ENCODE measurements around the gene EDN1.

Gene EDN1

DNA sequence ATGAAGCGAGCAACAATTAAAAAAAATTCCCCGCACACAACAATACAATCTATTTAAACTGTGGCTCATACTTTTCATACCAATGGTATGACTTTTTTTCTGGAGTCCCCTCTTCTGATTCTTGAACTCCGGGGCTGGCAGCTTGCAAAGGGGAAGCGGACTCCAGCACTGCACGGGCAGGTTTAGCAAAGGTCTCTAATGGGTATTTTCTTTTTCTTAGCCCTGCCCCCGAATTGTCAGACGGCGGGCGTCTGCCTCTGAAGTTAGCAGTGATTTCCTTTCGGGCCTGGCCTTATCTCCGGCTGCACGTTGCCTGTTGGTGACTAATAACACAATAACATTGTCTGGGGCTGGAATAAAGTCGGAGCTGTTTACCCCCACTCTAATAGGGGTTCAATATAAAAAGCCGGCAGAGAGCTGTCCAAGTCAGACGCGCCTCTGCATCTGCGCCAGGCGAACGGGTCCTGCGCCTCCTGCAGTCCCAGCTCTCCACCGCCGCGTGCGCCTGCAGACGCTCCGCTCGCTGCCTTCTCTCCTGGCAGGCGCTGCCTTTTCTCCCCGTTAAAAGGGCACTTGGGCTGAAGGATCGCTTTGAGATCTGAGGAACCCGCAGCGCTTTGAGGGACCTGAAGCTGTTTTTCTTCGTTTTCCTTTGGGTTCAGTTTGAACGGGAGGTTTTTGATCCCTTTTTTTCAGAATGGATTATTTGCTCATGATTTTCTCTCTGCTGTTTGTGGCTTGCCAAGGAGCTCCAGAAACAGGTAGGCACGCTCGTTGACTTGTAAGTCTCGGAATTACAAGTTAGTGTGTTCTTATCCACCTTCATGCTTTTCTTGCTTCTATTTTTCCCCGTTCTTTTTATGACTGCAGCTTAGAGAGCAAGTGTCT lies at the start of gene EDN1:
Gene EDN1, plus strand, starts transcription at position 429 of the 888 bp plus-strand sequence. Its CDS starts 269 bp downstream, at position 698.
- peak; percentile 64 to 68 for DNase-seq
- Mint-ChIP-seq H3K27me3 (peaks cover 51% of the 10 kb centered on the region), H3K9me3 (no peaks in the 10 kb centered on the region), H3K4me1 (peaks cover 20% of the 10 kb centered on the region), H3K4me3 (peak within 1 kb of the TSS; percentile 84 to 89), H3K27ac (peak within 1 kb of the TSS in 1 of 2 donors; percentile 65)
- peak; percentile 93 for ATAC-seq

DNA sequence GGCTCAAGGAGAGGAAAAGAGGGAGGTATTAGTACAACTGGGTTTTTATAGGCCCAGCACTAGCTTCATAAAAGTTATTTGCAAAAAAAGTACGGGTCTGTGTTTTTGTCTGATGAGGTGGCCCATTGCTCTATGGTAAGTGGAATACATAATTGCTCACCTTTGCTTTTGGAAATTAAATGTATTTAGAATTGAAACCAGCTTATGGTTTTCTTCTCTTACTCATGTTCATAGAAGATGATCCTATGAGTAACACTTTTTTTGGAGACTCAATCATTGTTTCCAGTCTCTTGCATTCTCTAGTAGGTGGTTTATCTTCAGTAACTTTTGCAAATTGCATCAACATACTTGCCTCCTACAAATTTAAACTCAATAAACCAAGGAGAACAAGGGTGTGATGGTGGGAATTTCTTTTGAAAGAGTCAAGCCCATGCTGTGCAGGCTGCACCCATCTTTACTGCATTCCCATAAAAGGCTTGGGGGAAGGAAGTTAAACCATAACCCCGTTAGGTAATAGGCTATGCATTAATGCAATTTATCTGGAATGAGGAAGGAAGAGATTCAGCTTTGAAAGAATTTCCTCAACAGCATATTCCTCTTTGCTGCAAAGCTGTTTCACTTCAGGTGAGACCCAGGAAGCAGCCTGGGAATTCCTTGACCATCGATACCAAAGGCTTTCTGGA lies 48.5 kb upstream of the EDN1 start:
- no peaks in the 10 kb centered on the region for H3K27me3 Mint-ChIP-seq
- DNase-seq (no peak), ATAC-seq (peak; percentile 91)
- no peak overlapping the region for H3K4me3 Mint-ChIP-seq
- no peaks in the 10 kb centered on the region for H3K9me3 Mint-ChIP-seq
- H3K4me1 Mint-ChIP-seq = peaks cover 34% of the 10 kb centered on the region
- H3K27ac Mint-ChIP-seq = no peak overlapping the region

DNA sequence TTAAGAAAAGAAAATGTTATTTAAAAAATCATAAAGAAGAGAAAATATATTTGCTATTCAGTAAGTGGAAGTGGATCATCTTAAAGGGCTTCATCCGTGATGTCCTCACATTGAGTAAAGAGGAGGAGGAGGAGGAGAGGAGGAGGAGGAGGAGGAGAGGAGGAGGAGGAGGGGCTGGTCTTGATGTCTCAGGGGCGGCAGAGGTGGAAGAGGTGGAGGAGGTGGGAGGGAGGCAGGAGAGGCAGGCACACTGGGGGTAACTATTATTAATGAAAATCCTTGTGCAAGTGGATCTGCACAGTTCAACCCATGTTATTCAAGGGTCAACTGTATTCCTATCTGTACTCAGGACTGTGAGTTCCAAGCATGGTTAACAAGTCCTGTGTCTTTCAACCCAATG lies 47.0 kb upstream of the EDN1 start:
- ATAC-seq (no peak), DNase-seq (no peak)
- Mint-ChIP-seq H3K9me3 (no peaks in the 10 kb centered on the region), H3K27ac (no peak overlapping the region), H3K4me3 (no peak overlapping the region), H3K27me3 (no peaks in the 10 kb centered on the region), H3K4me1 (peaks cover 29% of the 10 kb centered on the region)

DNA sequence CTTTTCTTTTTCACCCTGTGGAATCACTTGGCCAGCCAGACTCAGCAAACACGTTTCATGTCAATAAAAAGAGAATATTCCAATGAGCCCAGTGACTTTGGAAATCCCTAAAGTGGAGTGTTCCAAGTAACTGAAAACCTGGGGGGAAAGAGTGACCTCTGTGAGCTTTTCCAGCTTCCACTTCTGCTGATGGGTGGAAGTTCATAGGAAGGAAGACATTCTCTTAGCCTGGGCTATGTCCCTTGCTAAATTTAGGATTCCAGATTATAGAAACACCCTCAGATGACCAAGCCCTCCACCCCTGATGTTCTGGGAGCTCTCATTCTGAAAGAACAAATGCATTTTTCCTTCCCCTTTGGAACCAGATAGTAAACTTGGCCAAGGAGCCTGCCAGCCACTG lies 44.8 kb upstream of the EDN1 start:
- Mint-ChIP-seq H3K4me3 (no peak overlapping the region), H3K27ac (no peak overlapping the region), H3K4me1 (peaks cover 20% of the 10 kb centered on the region), H3K27me3 (no peaks in the 10 kb centered on the region), H3K9me3 (no peaks in the 10 kb centered on the region)
- DNase-seq (no peak), ATAC-seq (no peak)

DNA sequence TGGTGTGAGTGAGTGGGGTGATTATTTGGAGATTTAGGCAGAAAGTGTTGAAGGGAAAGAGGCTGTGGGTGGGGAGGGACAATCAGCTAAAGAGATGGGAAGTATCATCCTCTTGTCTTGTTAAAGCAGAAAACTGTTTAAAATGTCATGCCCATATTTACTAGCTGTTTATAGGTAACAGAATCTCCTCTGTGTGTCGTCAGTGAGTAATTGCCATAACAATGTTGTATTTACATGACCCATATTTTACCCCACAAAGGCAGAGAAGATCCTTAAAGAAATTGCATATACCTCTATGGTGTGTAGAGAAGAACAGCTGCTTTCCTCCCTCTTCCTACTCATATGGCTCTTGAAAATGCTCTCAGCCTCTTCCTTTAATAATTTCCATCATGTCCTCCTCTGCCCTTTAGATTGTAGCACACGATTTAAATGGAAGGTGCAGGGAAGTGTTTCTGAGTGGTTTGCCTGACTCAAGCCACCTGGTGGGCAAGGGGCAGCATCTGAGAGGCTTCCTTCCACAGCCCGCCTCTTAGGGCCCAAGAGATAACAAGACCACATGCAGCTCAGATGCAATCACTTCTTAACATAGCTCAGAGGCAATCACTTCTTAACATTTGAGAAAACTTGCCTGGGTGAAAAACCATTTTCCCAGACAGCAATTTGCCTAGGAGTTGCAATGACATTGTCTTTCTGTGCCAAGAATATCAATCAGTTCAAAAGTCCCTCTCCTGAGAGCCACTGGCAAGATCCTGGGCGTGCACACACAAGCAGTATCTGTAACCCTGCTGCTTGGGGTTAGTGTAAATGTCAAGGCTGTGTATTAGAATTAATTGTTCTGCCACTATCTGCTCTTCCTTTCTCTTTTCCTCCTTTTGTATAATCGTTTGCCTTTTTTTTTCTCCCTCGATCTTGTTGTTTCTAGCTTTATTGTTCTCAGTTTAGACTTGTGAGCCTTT lies 44.1 kb upstream of the EDN1 start:
- H3K27ac Mint-ChIP-seq = no peak overlapping the region
- ATAC-seq = no peak
- H3K9me3 Mint-ChIP-seq = no peaks in the 10 kb centered on the region
- H3K4me1 Mint-ChIP-seq = peaks cover 14% of the 10 kb centered on the region
- H3K4me3 Mint-ChIP-seq = no peak overlapping the region
- H3K27me3 Mint-ChIP-seq = no peaks in the 10 kb centered on the region
- DNase-seq = no peak

DNA sequence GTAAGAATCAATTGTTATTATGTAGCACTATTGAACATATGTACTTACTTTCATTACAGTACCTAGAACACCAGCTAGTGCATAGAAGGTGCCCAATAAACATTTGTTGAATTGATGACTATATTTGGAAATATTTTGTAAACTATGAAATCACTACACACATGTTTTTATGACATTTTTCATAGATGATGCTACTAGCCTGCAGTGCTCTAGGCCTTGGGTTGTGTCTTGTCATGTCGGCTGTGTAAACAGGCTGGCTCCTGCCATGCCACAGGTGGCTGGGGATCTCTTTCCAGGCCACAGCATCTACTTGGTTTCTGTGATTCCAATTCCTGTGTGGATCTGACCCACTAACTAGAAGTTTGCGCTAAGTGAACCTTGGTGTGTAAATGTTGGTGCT lies 43.3 kb upstream of the EDN1 start:
- H3K4me1 Mint-ChIP-seq = peaks cover 5% of the 10 kb centered on the region
- no peak for ATAC-seq
- H3K9me3 Mint-ChIP-seq = no peaks in the 10 kb centered on the region
- no peak for DNase-seq
- H3K27me3 Mint-ChIP-seq = no peaks in the 10 kb centered on the region
- no peak overlapping the region for H3K27ac Mint-ChIP-seq
- H3K4me3 Mint-ChIP-seq = no peak overlapping the region

DNA sequence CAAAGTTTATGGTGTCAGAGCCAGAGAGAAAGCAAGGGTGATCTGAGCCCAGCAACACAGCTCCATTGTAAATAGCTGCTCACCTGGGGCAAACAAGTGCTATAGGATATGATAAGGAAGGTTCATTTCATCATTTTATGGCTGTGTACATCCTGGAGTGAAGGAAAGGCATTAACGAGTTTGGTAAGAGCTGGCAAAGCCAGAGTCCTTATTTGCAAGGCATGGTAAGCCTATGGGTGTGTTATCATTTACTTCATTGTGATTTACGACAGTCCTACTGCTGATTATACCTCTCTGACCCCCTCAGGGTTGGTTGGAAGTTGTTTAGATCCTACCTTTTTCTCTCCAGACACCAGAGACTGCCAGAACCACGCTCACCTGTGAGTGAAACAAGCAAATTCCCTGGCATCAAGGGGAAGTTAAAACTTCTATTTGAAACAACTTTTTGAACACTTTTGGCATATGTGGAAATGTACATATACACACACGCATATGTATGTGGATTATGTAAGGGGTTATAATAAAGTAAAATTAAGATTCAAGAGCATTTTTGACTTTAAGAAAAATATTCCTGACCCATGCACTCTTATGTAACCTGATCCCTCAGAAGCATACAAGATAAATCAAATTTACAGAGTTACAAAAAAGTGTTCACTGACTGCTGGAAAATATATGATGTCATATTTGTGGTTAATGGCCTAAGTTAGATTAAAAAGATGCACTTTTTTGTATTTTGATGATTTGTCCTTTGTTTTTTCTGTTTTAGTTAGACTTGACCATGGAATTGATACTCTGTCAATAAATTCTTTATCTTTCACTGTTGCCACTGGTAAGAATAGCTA lies 40.4 kb upstream of the EDN1 start:
- Mint-ChIP-seq H3K27ac (no peak overlapping the region), H3K4me1 (no peaks in the 10 kb centered on the region), H3K4me3 (no peak overlapping the region), H3K27me3 (peaks cover 13% of the 10 kb centered on the region), H3K9me3 (no peaks in the 10 kb centered on the region)
- DNase-seq (no peak), ATAC-seq (no peak)

DNA sequence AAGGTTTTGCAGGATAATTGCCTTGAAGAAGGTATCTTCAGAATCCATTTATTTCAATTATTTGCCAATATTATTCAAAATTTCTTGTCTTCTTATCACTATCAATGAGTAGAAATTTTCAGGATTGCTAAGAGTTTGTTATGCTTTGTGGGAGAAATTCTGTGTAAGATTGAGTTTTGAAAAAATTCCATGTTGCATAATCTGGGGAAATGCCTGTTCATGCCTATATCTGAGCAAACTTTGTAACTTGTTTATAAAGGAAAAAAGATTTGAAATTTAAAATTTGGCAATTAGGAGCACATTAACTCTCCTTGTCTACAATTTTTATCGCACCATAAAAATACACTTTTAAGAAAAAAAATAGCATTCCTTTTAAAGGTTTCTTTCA lies 39.8 kb upstream of the EDN1 start:
- Mint-ChIP-seq H3K27me3 (peaks cover 13% of the 10 kb centered on the region), H3K4me1 (no peaks in the 10 kb centered on the region), H3K4me3 (no peak overlapping the region), H3K27ac (no peak overlapping the region), H3K9me3 (no peaks in the 10 kb centered on the region)
- DNase-seq (no peak), ATAC-seq (no peak)

DNA sequence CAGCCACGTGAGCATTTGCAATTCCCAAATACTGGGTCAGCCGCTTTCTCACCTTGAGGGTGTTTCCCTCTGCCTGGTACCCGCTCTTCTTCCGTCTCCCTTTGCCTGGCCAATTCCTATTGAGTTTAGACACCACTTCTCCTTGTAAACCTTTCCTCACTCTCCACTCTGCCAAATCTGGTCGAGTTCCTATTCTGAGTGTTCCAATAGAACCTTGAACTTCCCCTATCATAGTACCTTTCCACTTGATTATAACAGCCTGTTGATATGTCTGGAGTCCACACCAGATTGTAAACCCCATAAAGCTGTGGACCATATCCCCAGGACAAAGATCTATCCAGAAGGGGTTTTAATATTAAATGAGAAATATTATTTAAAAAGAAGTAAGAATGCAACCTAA lies 36.0 kb upstream of the EDN1 start:
- Mint-ChIP-seq H3K9me3 (no peaks in the 10 kb centered on the region), H3K4me3 (no peak overlapping the region), H3K27me3 (peaks cover 13% of the 10 kb centered on the region), H3K27ac (no peak overlapping the region), H3K4me1 (no peaks in the 10 kb centered on the region)
- DNase-seq (no peak), ATAC-seq (no peak)

DNA sequence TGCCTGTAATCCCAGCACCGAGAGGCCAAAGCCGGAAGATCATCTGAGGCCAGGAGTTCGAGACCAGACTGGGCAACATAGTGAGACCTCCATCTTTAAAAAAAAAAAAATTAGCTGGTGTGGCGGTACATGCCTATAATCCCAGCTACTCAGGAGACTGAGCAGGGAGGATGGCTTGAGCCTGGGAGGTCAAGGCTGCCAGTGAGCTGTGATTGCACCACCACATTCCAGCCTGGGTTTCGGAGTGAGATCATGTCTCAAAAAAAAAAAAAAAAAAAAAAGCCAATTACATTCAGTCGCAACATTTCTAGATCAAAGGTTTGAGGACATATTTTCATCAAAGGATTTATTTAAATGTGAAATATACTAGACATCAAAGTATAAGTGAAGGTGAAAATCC lies 32.0 kb upstream of the EDN1 start:
- Mint-ChIP-seq H3K27ac (no peak overlapping the region), H3K27me3 (peaks cover 13% of the 10 kb centered on the region), H3K9me3 (no peaks in the 10 kb centered on the region), H3K4me1 (no peaks in the 10 kb centered on the region), H3K4me3 (no peak overlapping the region)
- ATAC-seq (no peak), DNase-seq (no peak)

DNA sequence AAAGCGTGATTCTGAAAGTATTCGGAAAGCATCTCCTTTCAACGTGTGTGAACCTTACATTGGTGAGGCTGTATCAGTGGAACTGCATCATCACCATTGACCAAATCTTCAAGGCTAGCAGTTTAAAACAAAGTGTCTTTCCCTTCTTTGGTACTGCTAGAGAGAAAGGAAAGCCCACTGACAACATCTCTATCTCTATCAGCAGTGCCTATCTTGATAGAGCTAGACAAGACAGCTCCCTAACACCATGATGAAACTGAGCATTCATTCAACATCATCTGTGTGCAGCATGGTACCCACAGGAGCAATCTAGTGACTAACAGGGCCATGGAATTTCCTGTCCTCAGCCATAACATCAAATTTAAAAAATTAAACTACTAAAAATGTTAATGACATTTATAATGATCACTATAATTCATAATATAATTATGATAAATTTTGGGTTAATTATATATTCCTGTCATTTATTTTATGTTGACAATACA lies 31.5 kb upstream of the EDN1 start:
- Mint-ChIP-seq H3K9me3 (no peaks in the 10 kb centered on the region), H3K4me1 (no peaks in the 10 kb centered on the region), H3K27ac (no peak overlapping the region), H3K4me3 (no peak overlapping the region), H3K27me3 (peaks cover 9% of the 10 kb centered on the region)
- no peak for DNase-seq
- no peak for ATAC-seq

DNA sequence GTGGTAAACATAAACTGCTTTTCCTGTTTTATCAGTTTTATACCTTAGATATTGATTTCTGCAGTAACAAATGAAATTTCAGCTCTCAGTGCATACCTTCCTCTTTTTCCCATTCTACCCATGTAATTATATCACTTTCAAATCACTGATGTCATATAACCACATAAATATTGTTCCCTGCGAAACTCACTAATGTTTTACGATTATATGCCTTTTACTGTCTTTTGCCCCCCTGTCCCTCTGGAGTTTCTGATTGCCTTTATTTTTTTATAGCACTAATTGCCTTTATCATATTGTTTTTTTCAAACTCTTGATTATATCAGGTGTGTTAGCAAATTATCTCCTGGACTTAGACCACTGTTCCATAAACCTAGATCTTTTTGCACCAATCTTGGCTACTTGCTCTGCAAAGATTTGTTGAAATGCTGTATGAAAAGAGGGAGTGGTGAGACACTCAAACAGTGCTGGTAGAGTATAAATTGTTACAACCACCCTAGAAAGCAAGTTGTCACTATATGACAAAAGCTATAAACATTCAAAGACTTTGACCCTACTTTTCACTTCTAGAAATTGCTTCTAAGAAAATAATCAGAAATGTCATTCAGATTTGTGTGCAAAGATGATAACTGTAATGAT lies 29.6 kb upstream of the EDN1 start:
- H3K27ac Mint-ChIP-seq = no peak overlapping the region
- DNase-seq = no peak
- ATAC-seq = no peak
- H3K4me3 Mint-ChIP-seq = no peak overlapping the region
- no peaks in the 10 kb centered on the region for H3K9me3 Mint-ChIP-seq
- no peaks in the 10 kb centered on the region for H3K27me3 Mint-ChIP-seq
- no peaks in the 10 kb centered on the region for H3K4me1 Mint-ChIP-seq

DNA sequence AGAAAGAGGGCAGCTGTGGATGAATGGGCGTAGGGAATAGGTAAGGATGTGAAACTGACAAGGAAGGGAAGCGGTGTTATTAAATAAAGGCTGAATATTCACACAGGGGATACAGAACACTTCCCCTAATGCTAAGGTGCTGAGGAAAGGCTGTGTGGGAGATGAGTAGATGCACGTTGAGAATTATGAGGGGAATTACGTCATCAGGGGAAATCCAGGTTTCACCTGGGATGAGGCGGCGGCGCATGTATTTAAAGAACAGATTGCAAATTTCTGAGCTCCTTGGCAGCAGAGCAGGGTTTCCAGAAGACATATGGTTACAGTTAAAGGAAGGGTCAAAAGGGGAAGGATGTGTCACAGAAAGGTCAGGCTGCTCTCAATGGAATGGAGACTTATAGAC lies 28.7 kb upstream of the EDN1 start:
- Mint-ChIP-seq H3K27ac (no peak overlapping the region), H3K4me3 (no peak overlapping the region), H3K9me3 (no peaks in the 10 kb centered on the region), H3K4me1 (peaks cover 9% of the 10 kb centered on the region), H3K27me3 (no peaks in the 10 kb centered on the region)
- DNase-seq (no peak), ATAC-seq (no peak)

DNA sequence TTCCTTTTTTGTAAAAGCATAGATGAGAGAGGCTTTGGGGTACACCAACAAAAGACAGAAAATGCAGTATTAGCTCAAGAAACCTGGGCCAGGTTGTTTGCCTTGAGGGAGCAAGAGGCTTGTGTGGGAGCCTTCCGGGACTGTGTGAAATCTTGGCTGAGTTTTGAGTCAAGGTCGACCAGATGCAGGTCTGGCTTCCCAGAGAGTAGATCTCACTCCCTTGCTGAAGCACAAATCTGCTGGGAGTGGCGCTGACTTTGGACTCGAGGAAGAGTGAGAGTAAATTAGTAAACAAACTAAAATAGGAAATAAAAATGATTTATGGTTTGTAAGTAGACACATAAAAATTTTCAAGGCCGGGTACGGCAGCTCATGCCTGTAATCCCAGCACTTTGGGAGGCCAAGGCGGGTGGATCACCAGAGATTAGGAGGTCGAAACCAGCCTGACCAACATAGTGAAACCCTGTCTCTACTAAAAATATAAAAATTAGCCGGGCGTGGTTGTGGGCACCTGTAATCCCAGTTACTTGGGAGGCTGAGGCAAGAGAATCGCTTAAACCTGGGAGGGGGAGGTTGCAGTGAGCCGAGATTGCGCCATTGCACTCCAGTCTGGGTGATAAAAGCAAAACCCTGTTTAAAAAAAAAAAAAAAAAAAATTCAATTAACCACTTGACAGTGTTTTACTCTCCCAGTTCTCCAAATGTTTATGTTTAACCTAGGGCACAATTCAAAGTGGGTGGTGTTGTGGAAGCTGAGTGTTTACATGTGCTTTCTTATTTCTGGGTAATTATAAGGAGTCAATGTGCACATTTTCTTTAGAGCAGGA lies 27.7 kb upstream of the EDN1 start:
- H3K9me3 Mint-ChIP-seq = no peaks in the 10 kb centered on the region
- ATAC-seq = no peak
- H3K4me1 Mint-ChIP-seq = peaks cover 12% of the 10 kb centered on the region

More for the DNA sequence above, 27.7 kb upstream of the EDN1 start:
- no peak overlapping the region for H3K4me3 Mint-ChIP-seq
- no peak for DNase-seq
- no peak overlapping the region for H3K27ac Mint-ChIP-seq
- no peaks in the 10 kb centered on the region for H3K27me3 Mint-ChIP-seq

Measured in stimulated activated naive CD8-positive, alpha-beta T cell treated with anti-CD3 and anti-CD28 coated beads, Interleukin-15, amount 100 ng/mL, for 72 hours (primary cell).